Psoas muscle (tissue), 8 donors: Measurements from ENCODE around the gene HECTD3. TPM values are rescaled to one million over a fixed set of nuclear protein-coding genes. Genes with fewer than 3 reads are reported as not detected.
"Not testable (repeated sequence)": the region's sequence is repeated elsewhere in the genome, so short reads cannot be mapped to it uniquely, and the experiment has no call there.

Experiments used
- ATAC-seq, 4 donors: fragments of 200-7000 bp; cut with Tn5 transposase; one replicate each; pipeline ENCODE4 v1.9.1; 2020; ENCODE audit warnings: moderate library complexity in 3 of 4, mild to moderate bottlenecking in 2 of 4
- DNase-seq, 2 donors: peaks; one replicate each; pipeline ENCODE4 v3.0.0-alpha.2; 2020
- H3K27ac ChIP-seq: fragments of 200-600 bp; one replicate; pipeline ENCODE4 v1.8.0; 2022
- H3K27me3 ChIP-seq, 3 donors: fragments of 200-600 bp in 1 of 3; one replicate each; pipeline versions ENCODE4 v1.6.1 to v1.8.0; 2013 to 2022; ENCODE audit warnings: low read length in 2 of 3, mild to moderate bottlenecking in 2 of 3, moderate library complexity in 1 of 3; ENCODE audit not compliant: insufficient read depth in 3 of 3
- H3K36me3 ChIP-seq, 2 donors: fragments of 200-600 bp in 1 of 2; one replicate each; pipeline versions ENCODE4 v1.6.1 to v1.8.0; 2013 to 2022; ENCODE audit warnings: low read depth in 1 of 2, mild to moderate bottlenecking in 1 of 2, moderate library complexity in 1 of 2; ENCODE audit not compliant: insufficient read depth in 1 of 2
- H3K4me1 ChIP-seq: fragments of 200-600 bp; one replicate; pipeline ENCODE4 v1.8.0; 2022
- H3K4me3 ChIP-seq: fragments of 200-600 bp; one replicate; pipeline ENCODE4 v1.8.0; 2022; ENCODE audit warnings: mild to moderate bottlenecking
- H3K9me3 ChIP-seq: fragments of 200-600 bp; one replicate; pipeline ENCODE4 v1.8.0; 2022
- WGBS, 3 donors: extraction: QIAGEN DNeasy Blood & Tissue Kit; methylation state at CpG; one replicate each; pipeline versions ENCODE4 v1.1.6 to v1.1.7; 2013; 5-methylcytosine and 5-hydroxymethylcytosine counted together
- intact Hi-C, 2 donors: fragments of 100-400 bp; cut with DNase I; formaldehyde crosslinking; loops; one replicate each; pipeline versions ENCODE4 v1.11.0 to v1.14.2; 2022
- polyA plus RNA-seq, 3 donors: library from polyadenylated mRNA; stranded (reverse); fragments of 200-250 nt; gene quantifications; one replicate each; pipeline ENCODE4 v1.2.3, GENCODE V29; 2013
- total RNA-seq, 4 donors: library from RNA; stranded (reverse); fragmentation: NEBNext Ultra II Directional in 2 of 4; extraction: Animal tissue kit (Norgen Biotek cat#: 25700) in 2 of 4; gene quantifications; one replicate each; pipeline versions ENCODE4 v1.2.1 to v1.2.4, GENCODE V29; 2021 to 2023
- TF ChIP-seq, protein P1 (sequence below): fragments of 200-600 bp; IDR thresholded peaks from one replicate; pipeline ENCODE4 v1.8.0; 2022; ENCODE audit warnings: antibody characterized with exemption
- donor health status: healthy with polysubstance abuse.
- donor health status: DM: no; HTN: no; CAD: no; lungs with moderate emphysema.
- donor health status: Bipolar disorder and iron deficiency.
- donor health status: healthy.
- donor health status: DM: yes; HTN: yes; CAD: no.
- donor health status: DM: no; HTN: no; CAD: no.
- donor health status: DM: no; HTN: no; CAD: no.
- donor health status: DM: yes; HTN: yes; CAD: no.

HECTD3 gene
- total and polyA plus RNA-seq, 7 donors, result 34.0 to 55.3 (median 41.1) TPM

DNA sequence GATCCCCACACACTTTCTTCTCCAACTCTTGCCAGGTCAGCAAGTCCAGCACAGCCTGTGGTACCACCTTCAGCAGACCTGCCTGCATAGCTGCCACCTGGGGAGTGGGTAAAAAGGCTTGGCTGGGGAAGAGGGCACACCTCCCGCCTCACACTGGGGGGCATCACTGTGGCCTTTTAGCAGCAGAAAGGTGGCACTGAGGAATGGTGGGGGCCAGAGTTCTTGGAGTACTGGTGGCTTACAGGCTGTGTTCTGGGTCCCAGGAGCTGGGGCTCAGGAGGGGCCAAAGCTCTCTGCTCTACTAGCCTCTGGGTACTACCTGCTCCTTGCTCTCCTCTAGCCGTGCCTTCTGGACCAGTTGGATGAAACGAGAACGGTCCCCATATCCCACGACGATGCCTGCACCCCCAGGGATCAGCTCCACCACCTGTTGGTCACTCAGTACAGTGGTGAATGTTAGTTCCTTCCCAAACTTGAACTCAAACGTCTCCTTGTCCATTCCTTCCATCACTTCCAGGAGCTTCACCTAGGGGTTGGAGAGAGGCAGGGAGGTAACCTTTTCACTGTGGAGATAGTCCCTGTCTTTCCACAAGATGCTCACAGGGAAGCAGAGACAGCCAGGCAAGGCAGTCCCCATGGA is 6.7 kb downstream of the HECTD3 start:
- TF ChIP-seq, protein P1, sequence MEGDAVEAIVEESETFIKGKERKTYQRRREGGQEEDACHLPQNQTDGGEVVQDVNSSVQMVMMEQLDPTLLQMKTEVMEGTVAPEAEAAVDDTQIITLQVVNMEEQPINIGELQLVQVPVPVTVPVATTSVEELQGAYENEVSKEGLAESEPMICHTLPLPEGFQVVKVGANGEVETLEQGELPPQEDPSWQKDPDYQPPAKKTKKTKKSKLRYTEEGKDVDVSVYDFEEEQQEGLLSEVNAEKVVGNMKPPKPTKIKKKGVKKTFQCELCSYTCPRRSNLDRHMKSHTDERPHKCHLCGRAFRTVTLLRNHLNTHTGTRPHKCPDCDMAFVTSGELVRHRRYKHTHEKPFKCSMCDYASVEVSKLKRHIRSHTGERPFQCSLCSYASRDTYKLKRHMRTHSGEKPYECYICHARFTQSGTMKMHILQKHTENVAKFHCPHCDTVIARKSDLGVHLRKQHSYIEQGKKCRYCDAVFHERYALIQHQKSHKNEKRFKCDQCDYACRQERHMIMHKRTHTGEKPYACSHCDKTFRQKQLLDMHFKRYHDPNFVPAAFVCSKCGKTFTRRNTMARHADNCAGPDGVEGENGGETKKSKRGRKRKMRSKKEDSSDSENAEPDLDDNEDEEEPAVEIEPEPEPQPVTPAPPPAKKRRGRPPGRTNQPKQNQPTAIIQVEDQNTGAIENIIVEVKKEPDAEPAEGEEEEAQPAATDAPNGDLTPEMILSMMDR, result no peak
- WGBS, 3 donors, result 71 to 74% (median 73%) methylated on average over 7 of the region's 7 CpGs

DNA sequence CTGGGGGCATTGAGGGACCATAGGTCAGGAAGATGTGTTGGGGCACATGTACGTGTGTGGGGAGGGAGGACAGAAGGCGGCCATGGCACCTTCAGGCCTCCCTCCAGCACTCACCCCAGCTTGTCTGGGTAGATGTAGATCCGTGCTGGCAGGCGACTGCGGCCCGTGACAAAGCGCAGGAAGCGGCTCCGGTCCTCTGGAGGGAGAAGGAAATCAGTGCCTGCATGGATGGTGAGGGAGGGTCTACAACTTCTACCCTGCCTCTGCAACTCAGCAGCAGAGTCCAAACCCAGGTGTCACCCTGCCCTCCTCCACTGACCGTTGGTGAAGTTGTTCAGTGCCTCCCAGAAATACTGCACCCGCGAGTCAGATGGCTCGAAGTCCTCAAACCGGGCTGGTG is 7.4 kb downstream of the HECTD3 start:
- DNase-seq (no peak), ATAC-seq (no peak)
- Histone ChIP-seq H3K4me3 (no peak overlapping the region), H3K27me3 (no peaks in the 10 kb centered on the region), H3K9me3 (no peaks in the 10 kb centered on the region), H3K4me1 (peaks cover 6% of the 10 kb centered on the region), H3K36me3 (peaks cover 14 to 72% of the 10 kb centered on the region in 2 donors), H3K27ac (no peak overlapping the region)
- intact Hi-C loops, result loop anchor here in 1 of 2 donors (10.0 kb wide), 1 partner anchor 169 kb away; no protein-coding TSS in a partner anchor
- TF ChIP-seq, protein P1, result no peak
- 85 to 92% (median 86%) methylated on average over 14 of the region's 14 CpGs for WGBS, 3 donors

More for the DNA sequence above, 6.7 kb downstream of the HECTD3 start:
- Histone ChIP-seq H3K27me3 (no peaks in the 10 kb centered on the region), H3K27ac (no peak overlapping the region), H3K4me3 (no peak overlapping the region), H3K36me3 (peaks cover 14 to 79% of the 10 kb centered on the region in 2 donors), H3K4me1 (peaks cover 7% of the 10 kb centered on the region), H3K9me3 (no peaks in the 10 kb centered on the region)
- ATAC-seq, result no peak
- no peak for DNase-seq
- intact Hi-C loops, result loop anchor here in 1 of 2 donors (10.0 kb wide), 1 partner anchor 170 kb away; no protein-coding TSS in a partner anchor

DNA sequence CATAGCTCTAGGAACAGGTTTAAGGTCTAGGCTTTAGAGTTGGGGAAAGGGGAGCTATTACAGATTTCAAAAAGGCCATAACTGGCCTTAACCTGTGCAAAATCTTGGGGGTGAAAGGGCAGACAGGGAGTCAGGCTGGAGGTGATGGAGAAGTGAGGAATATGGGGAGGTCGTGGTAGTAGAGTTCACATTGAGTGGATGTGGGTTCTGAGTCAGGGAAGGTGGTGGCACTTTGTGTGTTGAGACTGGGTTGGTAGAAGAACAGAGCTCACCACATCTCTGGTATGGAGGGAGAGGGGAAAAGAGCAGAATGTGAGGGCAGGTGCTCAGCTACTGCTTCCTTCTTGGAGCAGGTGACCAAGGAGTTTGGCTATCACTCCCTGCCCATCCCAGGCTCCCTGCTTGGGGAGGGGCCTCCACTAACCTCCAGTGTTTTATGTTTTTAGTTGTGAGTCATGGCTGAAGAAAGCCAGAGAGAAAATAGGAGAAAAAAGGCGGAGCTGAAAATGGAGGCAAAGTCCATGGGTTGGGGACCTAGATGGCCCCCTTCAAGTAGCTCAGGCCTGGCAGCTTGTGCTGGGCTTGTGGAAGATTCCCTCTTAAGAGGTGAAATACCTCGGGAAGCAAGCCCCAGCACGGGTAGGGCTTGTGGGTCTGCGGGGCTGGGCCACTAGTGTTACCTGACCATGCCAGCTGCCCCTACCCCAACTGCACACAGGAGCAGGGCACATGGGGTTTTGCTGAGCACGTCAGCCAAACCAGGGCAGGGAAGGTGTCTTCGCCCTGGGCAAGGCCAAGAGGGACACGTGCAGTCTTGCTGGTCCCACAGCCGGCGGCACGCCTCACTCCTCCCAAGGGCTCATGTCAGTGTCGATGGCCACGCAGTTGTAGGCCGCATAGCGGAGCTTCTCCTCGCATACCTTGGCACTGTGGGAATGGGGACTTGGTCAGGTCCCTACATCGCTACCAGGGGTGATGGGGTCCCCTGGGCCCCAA is 8.2 kb downstream of the HECTD3 start:
- Histone ChIP-seq H3K9me3 (no peaks in the 10 kb centered on the region), H3K4me3 (no peak overlapping the region), H3K36me3 (peaks cover 10 to 64% of the 10 kb centered on the region in 2 donors), H3K4me1 (peaks cover 6% of the 10 kb centered on the region), H3K27ac (no peak overlapping the region), H3K27me3 (no peaks in the 10 kb centered on the region)
- WGBS, 3 donors, result 86 to 90% (median 87%) methylated on average over 17 of the region's 17 CpGs
- TF ChIP-seq, protein P1, result no peak
- DNase-seq, result peak in 1 of 2 donors; percentile 24
- ATAC-seq, result no peak
- intact Hi-C loops, result loop anchor here in 1 of 2 donors (10.0 kb wide), 1 partner anchor 168 kb away; no protein-coding TSS in a partner anchor

DNA sequence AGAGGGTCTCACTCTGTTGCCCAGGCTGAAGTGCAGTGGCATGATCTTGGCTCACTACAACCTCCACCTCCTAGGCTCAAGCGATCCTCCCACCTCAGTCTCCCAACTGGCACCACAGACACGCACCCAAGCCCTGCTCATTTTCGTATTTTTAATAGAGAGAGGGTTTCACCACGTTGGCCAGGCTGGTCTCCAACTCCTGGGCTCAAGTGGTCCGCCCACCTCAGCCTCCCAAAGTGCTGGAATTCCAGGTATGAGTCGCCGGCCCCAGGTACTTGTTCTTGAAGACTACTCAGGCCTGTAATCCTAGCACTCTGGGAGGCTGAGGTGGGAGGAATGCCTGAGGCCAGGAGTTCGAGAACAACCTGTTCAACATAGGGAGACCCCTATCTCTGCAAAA is 9.5 kb downstream of the HECTD3 start:
- not testable (repeated sequence) for H3K27me3 ChIP-seq, DNase-seq, H3K4me3 ChIP-seq, H3K27ac ChIP-seq, H3K9me3 ChIP-seq, ATAC-seq, H3K4me1 ChIP-seq
- intact Hi-C loops, result loop anchor here in 1 of 2 donors (10.0 kb wide), 1 partner anchor 167 kb away; no protein-coding TSS in a partner anchor
- WGBS, 3 donors, result 80 to 83% (median 82%) methylated on average over 8 of the region's 8 CpGs
- H3K36me3 ChIP-seq, result peaks cover 10 to 50% of the 10 kb centered on the region in 2 donors
